Measurements from ENCODE around the gene MOB3C.

The MOB3C gene

DNA sequence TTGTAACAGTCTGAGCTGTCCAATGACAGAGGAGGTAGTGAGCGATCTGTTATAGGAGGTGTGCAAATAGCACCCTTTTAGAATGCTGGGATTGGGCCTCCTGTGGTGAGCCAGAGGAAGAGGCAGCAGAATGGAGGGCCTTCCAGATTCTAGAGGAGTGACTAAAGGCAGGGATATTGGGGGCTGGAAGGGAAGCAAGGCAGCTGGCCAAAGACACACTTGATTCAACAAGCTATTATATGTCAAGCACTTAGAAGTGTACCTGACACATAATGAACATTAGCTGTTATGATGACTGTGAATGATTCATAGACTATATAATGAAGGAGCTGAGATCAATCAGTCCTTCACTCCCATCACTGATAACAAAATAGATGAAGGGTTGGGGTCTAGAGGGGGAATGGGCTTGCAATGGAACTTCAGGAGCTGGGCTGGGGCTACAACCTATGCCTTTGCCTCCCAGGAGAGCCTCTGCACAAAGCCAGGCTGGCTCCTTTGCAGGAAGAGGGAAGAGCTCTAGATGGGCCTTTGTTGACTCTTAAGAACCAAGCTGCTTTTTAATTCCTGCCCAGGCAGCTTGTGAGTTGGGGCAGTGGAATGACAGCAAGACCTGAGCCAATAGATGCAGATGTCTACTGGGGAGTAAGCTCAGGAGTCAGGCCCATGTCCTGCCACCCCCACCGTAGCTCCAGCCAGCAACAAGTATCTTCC lies 10.2 kb downstream of the MOB3C start:
- no peak for DNase-seq (ENCODE audit: low read depth)

- no peak for DNase-seq (ENCODE audit: low read depth)
These were observed 11.4 kb downstream of the MOB3C start for GRCh38 chr1:46605232-46605631.

GRCh38 chr1:46603858-46604549 lies 12.6 kb downstream of the MOB3C start, which contains the start of gene MKNK1:
Gene MKNK1 (minus strand): TSS chr1:46604268. CDS start chr1:46583327, 20,941 bp downstream.
- DNase-seq (ENCODE audit: low read depth), result peak; percentile 66

- DNase-seq (ENCODE audit: low read depth), result no peak
These were observed 13.1 kb downstream of the MOB3C start for GRCh38 chr1:46603481-46603857.

DNA sequence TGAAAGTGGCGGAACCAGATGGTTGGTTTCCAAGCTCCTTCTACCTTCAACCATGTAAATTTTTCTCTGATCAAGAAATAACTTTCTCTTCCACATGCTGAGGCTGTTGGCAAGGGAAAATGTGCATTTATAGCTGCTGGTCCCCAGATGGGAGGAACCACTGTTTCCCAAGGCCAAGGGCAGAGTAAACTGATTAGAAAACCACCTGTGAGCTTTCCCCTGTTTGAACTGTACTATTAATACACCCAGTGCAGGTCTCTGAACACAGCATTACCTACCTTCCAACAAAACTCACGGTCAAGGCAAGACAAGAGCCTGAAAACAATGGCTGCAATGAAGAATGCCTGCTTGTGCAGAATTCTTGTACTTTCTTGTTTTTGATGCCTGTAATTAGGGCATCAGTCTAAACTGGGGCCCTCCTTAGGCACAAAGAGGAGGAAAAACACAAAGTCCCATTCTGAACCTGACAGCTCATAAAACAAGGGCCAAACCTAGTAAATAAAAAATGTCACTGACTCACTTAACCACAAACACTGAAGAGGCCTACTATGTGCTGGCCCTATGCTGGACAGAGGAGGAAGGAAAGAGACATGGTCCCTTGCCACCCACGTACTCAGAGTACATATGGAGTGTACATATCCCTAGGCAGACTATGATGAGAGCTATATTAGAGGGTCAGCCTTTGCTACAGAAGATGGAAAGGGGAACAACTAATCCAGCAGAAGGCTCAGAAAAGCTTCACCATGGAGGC lies 15.2 kb downstream of the MOB3C start:
- DNase-seq (ENCODE audit: low read depth), result no peak

DNA sequence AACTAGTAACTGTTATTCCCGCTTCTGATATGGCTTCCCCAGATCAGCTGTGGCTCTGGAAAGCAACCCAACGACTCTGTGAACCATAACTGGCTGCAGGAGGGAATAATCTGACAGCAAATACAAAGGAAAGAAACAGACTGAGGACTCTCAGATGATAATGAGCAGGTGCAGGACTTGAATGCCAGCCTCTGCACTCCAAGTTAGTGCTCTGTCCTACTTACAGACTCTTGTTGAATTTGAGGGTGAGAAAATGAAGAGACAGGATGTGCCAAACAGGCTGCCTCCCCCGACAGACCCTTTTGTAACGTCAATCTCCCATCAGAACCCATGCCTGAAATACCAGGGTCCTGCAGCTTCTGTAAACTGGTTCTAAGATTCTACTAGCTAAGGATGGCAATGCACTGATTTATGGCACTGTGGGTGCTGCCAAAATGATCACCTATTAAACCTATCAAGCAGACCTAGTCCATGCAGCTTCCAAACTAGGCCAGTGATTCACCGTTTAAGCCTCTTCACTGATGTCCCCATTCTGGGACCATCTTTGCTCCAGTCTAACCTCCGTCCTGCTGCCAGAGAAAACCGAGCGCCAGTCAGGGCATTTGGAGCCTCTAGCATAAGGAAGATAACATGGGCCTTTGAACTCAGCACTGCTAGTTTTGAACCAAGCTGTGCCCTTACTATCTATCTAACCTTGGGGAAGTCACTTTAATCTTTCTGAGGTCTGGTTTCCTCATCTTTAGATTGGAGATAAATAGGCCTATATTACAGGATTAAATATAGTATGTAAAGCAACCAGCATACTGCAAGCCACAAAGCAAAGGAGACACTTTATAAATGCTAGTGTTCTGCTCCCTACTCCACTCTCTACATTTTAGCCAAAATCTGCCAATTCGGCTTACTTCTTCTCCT lies 17.3 kb downstream of the MOB3C start:
- no peak for DNase-seq (ENCODE audit: low read depth)

DNA sequence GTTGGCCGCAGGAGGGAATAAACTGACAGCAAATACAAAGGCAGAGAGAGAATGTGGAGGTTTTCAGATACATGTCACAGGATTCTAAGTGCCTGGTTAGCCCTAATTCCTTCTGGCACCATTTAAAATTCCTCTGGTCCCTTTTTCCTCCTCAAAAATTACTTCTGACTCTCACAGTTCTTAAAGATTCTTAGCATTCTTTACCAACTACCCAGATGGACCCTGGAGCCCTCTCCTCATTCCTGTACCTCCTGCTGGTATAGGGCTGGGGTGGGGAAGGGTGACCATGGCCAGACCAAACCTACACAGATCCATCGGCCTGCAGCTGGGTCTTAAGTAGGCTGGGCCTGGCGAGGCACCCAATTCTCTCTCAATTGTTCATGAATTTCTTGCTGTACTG lies 19.8 kb downstream of the MOB3C start:
- DNase-seq (ENCODE audit: low read depth), result no peak

DNA sequence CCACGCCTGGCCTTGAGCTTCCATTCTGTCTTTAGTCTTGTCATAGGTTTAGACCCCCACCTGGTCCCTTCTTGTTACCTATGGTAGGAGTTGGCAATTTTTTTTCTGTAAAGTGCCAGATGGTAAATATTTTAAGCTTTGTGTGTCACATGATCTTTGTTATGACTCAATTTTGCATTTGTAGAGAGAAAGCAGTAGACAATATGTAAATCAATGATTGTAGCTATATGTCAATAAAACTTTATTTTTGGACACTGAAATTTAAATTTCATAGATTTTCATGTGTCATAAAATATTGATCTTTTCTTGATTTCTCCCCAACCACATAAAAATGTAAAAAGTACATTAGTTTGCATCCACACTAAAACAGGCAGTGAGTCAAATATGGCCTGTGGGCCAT lies 20.6 kb downstream of the MOB3C start:
- no peak for DNase-seq (ENCODE audit: low read depth)

DNA sequence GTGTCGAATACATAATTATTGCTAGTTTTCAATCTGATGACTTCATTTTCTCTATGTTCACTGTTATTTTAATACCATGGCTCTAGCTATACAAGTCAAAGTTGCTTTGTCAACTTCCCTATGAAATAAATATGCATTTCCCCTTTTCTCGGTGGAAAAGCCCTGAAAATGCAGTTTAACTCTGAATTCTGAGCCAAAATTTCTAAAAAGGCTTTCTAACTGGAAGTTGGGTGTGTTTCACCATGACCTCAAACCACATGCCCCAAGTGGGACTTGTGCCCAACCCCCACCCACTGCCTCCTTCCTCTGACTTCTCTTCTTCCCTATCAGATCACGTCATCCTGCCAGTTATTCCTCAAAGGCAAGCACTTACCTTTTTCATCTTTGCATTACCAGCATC lies 21.5 kb downstream of the MOB3C start:
- DNase-seq (ENCODE audit: low read depth), result no peak

GRCh38 chr1:46594063-46594462 lies 22.5 kb downstream of the MOB3C start:
- DNase-seq (ENCODE audit: low read depth), result no peak

- no peak for DNase-seq (ENCODE audit: low read depth)
These were observed 23.8 kb downstream of the MOB3C start for GRCh38 chr1:46592823-46593222.

GRCh38 chr1:46589529-46589928 lies 27.1 kb downstream of the MOB3C start:
- DNase-seq (ENCODE audit: low read depth), result no peak

DNA sequence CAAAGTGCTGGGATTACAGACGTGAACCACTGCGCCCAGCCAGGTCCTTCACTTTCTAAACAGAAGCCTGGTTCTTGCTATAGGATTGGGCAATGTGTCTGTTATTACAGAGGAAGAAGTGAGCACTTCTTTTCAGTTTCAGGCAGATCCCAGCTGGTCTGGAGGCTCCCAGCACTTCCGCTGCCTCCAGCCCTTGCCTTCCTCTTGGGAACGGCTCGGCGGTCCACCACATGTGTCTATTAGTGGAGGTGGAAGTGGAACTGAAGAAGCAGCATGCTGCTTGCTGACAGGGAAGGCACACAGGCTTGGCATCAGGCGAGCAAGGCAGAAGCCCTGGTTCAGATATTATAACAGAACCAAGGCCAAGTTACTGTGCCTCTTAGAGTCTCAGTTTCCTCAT lies 29.5 kb downstream of the MOB3C start:
- no peak for DNase-seq (ENCODE audit: low read depth)

DNA sequence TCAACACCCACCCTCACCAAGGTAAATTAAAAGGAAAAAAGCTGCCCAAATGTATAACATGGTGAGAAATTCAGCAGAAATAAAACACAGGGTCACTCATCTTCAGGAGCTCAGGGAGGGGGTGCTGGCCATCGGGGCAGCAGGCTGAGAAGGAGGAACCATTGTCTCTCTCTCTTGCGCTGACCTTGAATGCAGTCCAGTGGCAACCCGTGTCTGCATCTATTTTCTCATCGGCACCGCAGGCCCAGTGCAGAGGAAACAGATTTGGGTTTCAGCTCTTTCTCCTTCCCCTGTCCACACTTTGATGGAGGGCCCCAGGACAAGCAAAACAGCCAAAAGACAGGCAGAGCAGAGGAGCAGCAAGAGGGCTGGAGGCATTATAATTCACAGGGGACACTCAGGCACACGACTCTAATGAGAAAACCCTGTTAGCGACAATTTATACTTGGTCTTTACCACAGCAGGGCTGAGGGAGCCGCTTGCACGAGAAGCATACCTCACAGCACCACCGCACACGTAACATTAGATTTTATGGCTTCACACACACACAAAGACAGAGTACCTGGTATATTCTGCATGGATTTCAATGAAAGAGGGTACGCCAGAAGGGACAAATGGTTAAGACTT lies 31.2 kb downstream of the MOB3C start:
- no peak for DNase-seq (ENCODE audit: low read depth)

DNA sequence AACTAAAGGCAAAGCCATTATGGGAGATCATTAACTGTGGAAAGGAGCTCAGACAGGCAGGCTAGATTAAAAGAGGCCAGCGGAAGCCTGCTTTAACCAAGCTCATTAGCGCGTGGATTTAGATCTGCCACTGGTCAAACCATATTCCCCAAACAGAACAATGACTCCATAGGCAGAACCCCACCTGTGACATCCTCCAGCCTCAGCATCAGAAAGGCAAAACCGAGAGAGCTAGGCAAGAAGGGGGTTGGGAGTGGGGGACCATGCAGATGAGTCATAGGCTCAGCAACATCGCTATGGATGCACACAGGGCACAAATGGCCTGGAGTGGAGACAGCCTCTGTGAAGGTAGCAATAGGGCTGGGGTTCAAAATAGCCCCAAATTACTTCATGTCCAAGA lies 33.1 kb downstream of the MOB3C start:
- DNase-seq (ENCODE audit: low read depth), result no peak

DNA sequence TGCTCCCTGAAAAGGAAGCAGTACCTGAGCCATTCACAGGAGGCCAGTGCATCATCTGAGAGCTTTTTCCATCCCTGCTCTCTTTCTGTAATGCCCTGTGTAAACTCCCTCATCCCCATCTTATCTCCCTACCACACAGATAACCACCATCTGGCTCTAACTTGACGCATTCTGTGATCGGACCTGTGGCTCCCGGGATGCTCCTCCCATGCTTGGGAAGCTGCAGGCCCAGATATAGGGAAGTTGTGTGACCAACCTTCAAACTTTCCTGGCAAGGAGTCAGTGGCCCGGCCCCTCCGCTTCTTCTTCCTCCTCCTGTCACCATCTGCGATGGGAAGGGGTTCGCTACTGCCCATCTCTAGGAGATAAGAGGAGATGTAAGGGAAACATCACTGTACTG lies 33.6 kb downstream of the MOB3C start:
- DNase-seq (ENCODE audit: low read depth), result no peak

DNA sequence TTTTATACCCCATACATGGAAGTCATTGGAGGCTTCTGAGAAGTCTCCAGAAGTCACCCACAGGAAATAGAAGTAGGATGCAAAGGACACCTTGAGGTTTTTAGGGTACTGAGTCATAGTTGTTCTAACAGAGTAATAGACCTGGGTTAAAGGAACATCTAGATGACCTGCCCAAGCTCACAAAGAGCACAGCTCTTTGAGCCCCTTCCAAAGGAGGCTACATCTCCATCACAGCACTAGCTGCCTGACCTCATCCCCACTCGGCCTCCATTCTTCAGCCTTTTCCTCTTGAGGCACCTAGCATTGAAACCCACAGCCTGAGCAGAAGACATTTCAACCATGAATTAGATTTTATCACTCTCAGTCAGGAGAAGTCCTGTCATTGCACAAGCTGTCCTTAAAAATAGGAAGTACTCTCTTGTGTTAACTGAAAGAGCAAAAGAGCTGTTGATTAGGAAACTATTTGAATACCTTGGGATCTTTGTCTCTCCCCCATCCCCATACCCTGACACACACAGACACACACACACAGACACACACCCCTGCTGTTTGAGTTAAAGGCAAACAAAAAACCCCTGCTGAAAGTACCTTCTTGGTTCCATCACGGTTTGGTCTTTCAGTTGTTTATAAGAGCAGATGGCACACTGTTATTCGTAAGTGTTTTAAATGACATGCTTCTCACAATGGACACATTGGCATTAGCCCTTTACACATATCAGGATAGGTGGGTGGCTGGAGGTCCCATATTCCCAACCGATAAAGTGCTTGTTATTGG lies 34.7 kb downstream of the MOB3C start:
- DNase-seq (ENCODE audit: low read depth), result no peak

GRCh38 chr1:46580140-46580903 lies 36.3 kb downstream of the MOB3C start:
- DNase-seq (ENCODE audit: low read depth), result no peak

- no peak for DNase-seq (ENCODE audit: low read depth)
These were observed 38.9 kb downstream of the MOB3C start for GRCh38 chr1:46577671-46578070.

DNA sequence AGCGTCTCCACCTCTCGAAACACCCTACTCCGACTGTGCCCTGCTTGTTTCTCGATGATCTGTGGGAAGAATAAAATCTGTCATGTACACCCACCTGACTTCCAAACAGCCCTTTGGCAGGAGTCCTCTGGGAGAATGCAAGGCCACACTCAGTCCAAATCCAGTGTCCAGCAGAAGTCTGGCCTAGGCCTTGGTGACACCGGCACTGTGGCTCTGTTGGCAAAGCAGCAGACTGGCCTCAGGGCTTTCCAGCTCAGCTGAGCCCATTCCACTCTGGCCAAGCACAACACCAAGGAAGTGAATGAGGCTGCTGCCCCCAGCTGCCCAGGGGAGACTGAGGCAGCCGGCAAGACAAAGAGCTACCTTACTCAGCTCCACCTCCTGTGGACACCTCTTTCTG lies 40.0 kb downstream of the MOB3C start:
- DNase-seq (ENCODE audit: low read depth), result no peak
